Tibial nerve (tissue), 4 donors: ENCODE measurements around the gene SORL1-AS1.

Experiments
- DNase-seq, 2 donors: peaks; one replicate each; pipeline ENCODE4 v3.0.0-alpha.2; 2019; ENCODE audit warnings: low spot score in 2 of 2
- H3K27ac ChIP-seq, 4 donors: fragments of 200-600 bp; sonication (generic) in 3 of 4; one replicate each; pipeline ENCODE4 v1.5.1; 2017 to 2019; ENCODE audit warnings: mild to moderate bottlenecking in 1 of 4
- H3K27me3 ChIP-seq, 2 donors: fragments of 200-600 bp; sonication (generic) in 1 of 2; one replicate each; pipeline versions ENCODE4 v1.5.1 to v1.6.0; 2017 to 2019
- H3K36me3 ChIP-seq, 3 donors: fragments of 200-600 bp; sonication (generic); one replicate each; pipeline ENCODE4 v1.5.1; 2018 to 2019
- H3K4me1 ChIP-seq, 4 donors: fragments of 200-600 bp; sonication (generic) in 3 of 4; one replicate each; pipeline ENCODE4 v1.5.1; 2017 to 2019
- H3K4me3 ChIP-seq, 4 donors: fragments of 200-600 bp; sonication (generic) in 3 of 4; one replicate each; pipeline ENCODE4 v1.5.1; 2017 to 2019; ENCODE audit warnings: mild to moderate bottlenecking in 1 of 4, moderate library complexity in 1 of 4
- H3K9me3 ChIP-seq, 4 donors: fragments of 200-600 bp; sonication (generic) in 3 of 4; one replicate each; pipeline ENCODE4 v1.5.1; 2017 to 2019
- CTCF ChIP-seq, 5 experiments: fragments of 200-600 bp in 3 of 5; fragments of 450-650 bp in 2 of 5; sonication (generic) in 3 of 5; IDR thresholded peaks; one replicate each; pipeline ENCODE4 v1.5.1; 2016 to 2019; ENCODE audit warnings: antibody characterized with exemption in 5 of 5, mild to moderate bottlenecking in 3 of 5, moderate library complexity in 2 of 5
- EP300 ChIP-seq, 2 donors: sonication (generic); formaldehyde crosslinking; IDR thresholded peaks; one replicate each; pipeline ENCODE4 v1.6.1; 2017; ENCODE audit warnings: antibody characterized with exemption in 2 of 2, mild to moderate bottlenecking in 1 of 2
- POLR2A ChIP-seq, 2 donors: fragments of 450-650 bp; IDR thresholded peaks; one replicate each; pipeline ENCODE4 v1.6.1; 2017; ENCODE audit warnings: antibody characterized with exemption in 2 of 2, mild to moderate bottlenecking in 2 of 2, moderate library complexity in 2 of 2
- WGBS, 2 donors: methylation state at CpG; one replicate each; pipeline ENCODE4 v1.1.5; 2018; 5-methylcytosine and 5-hydroxymethylcytosine counted together

SORL1-AS1 gene

GRCh38 chr11:121435551-121436511 lies 16.9 kb downstream of the SORL1-AS1 start:
- H3K4me1 ChIP-seq: peaks cover 0 to 5% (median 0%) of the 10 kb centered on the region in 4 donors
- TF ChIP-seq EP300 (IDR thresholded peaks at IDR 0.05): peak in 1 of 2 donors; percentile 58
- no peak for TF ChIP-seq POLR2A (IDR thresholded peaks at IDR 0.05)
- no peak for TF ChIP-seq CTCF (IDR thresholded peaks at IDR 0.05)
- no peak overlapping the region for H3K27ac ChIP-seq
- H3K9me3 ChIP-seq: no peaks in the 10 kb centered on the region
- WGBS, 2 donors: 69 to 77% methylated on average over 3 of the region's 3 CpGs
- H3K27me3 ChIP-seq: no peaks in the 10 kb centered on the region
- no peaks in the 10 kb centered on the region for H3K36me3 ChIP-seq
- DNase-seq: no peak
- no peak overlapping the region for H3K4me3 ChIP-seq

- Histone ChIP-seq H3K27ac (no peak overlapping the region), H3K36me3 (no peaks in the 10 kb centered on the region), H3K27me3 (no peaks in the 10 kb centered on the region), H3K4me3 (no peak overlapping the region), H3K9me3 (no peaks in the 10 kb centered on the region), H3K4me1 (peaks cover 0 to 5% (median 0%) of the 10 kb centered on the region in 4 donors)
- WGBS, 2 donors: 69 to 70% methylated on average over 4 of the region's 4 CpGs
- TF ChIP-seq POLR2A (IDR thresholded peaks at IDR 0.05) (no peak), CTCF (IDR thresholded peaks at IDR 0.05) (no peak), EP300 (IDR thresholded peaks at IDR 0.05) (no peak)
- no peak for DNase-seq
These were observed 17.6 kb downstream of the SORL1-AS1 start for GRCh38 chr11:121435132-121435531.

GRCh38 chr11:121431820-121432526 lies 20.8 kb downstream of the SORL1-AS1 start:
- H3K27ac ChIP-seq: no peak overlapping the region
- H3K27me3 ChIP-seq: peaks cover 0 to 10% of the 10 kb centered on the region in 2 donors
- H3K36me3 ChIP-seq: no peaks in the 10 kb centered on the region
- WGBS, 2 donors: 83% methylated on average over 4 of the region's 4 CpGs
- no peak for DNase-seq
- no peaks in the 10 kb centered on the region for H3K9me3 ChIP-seq
- H3K4me3 ChIP-seq: no peak overlapping the region
- no peak for TF ChIP-seq POLR2A (IDR thresholded peaks at IDR 0.05)
- peaks cover 0 to 8% (median 0%) of the 10 kb centered on the region in 4 donors for H3K4me1 ChIP-seq

- peaks cover 0 to 13% of the 10 kb centered on the region in 2 donors for H3K27me3 ChIP-seq
- H3K4me3 ChIP-seq: no peak overlapping the region
- WGBS, 2 donors: 27 to 28% methylated on average over 3 of the region's 3 CpGs
- no peak for TF ChIP-seq CTCF (IDR thresholded peaks at IDR 0.05)
- TF ChIP-seq EP300 (IDR thresholded peaks at IDR 0.05): no peak
- no peak for TF ChIP-seq POLR2A (IDR thresholded peaks at IDR 0.05)
- H3K4me1 ChIP-seq: peaks cover 0 to 12% (median 0%) of the 10 kb centered on the region in 4 donors
- H3K9me3 ChIP-seq: no peaks in the 10 kb centered on the region
- DNase-seq: no peak
- H3K27ac ChIP-seq: no peak overlapping the region
- no peaks in the 10 kb centered on the region for H3K36me3 ChIP-seq
These were observed 23.2 kb downstream of the SORL1-AS1 start for GRCh38 chr11:121429556-121429955.

GRCh38 chr11:121427400-121427744 lies 25.4 kb downstream of the SORL1-AS1 start:
- Histone ChIP-seq H3K27ac (no peak overlapping the region), H3K4me3 (peak overlapping the region in 3 of 4 donors; percentile 20 to 37 (median 21)), H3K27me3 (peaks cover 0 to 13% of the 10 kb centered on the region in 2 donors), H3K9me3 (no peaks in the 10 kb centered on the region), H3K36me3 (no peaks in the 10 kb centered on the region), H3K4me1 (peaks cover 0 to 12% (median 0%) of the 10 kb centered on the region in 4 donors)
- no peak for DNase-seq
- no peak for TF ChIP-seq CTCF (IDR thresholded peaks at IDR 0.05)
- no peak for TF ChIP-seq POLR2A (IDR thresholded peaks at IDR 0.05)
- no peak for TF ChIP-seq EP300 (IDR thresholded peaks at IDR 0.05)
- 13% methylated on average over 8 of the region's 8 CpGs for WGBS, 2 donors
